GM23248 (cell line): Measurements from ENCODE around the gene SUFU. TPM values are rescaled to one million over a fixed set of nuclear protein-coding genes. Genes with fewer than 3 reads are reported as not detected.

Source experiments
- DNase-seq: peaks from one replicate; pipeline ENCODE4 v3.0.0-alpha.2; 2015
- H2AFZ ChIP-seq: fragments of 200-600 bp; sonication (generic); 2 replicates; pipeline ENCODE4 v1.6.1; 2016; ENCODE audit warnings: antibody characterized with exemption
- H3F3A ChIP-seq: fragments of 200-600 bp; sonication (generic); 2 replicates; pipeline ENCODE4 v1.6.1; 2016; ENCODE audit warnings: mild to moderate bottlenecking, antibody characterized with exemption, mixed run types; ENCODE audit not compliant: insufficient read depth
- H3K27ac ChIP-seq: fragments of 200-600 bp; sonication (generic); 2 replicates; pipeline ENCODE4 v1.5.1; 2016; ENCODE audit warnings: mild to moderate bottlenecking
- H3K27me3 ChIP-seq: fragments of 200-600 bp; sonication (generic); replicated peaks from 2 replicates; pipeline ENCODE4 v1.6.1; 2016; ENCODE audit warnings: mild to moderate bottlenecking; ENCODE audit not compliant: insufficient read depth
- H3K36me3 ChIP-seq: fragments of 200-600 bp; sonication (generic); 2 replicates; pipeline ENCODE4 v1.6.1; 2016; ENCODE audit warnings: low read depth, mild to moderate bottlenecking
- H3K4me1 ChIP-seq: fragments of 200-600 bp; sonication (generic); 2 replicates; pipeline ENCODE4 v1.6.1; 2016; ENCODE audit warnings: mild to moderate bottlenecking; ENCODE audit not compliant: insufficient read depth
- H3K4me2 ChIP-seq: fragments of 200-600 bp; sonication (generic); one replicate; pipeline ENCODE4 v1.6.1; 2016; ENCODE audit warnings: mild to moderate bottlenecking; ENCODE audit not compliant: unreplicated experiment
- H3K4me3 ChIP-seq: fragments of 200-600 bp; sonication (generic); 2 replicates; pipeline ENCODE4 v1.5.1; 2016; ENCODE audit warnings: mild to moderate bottlenecking
- H3K79me2 ChIP-seq: fragments of 200-600 bp; sonication (generic); 2 replicates; pipeline ENCODE4 v1.6.1; 2016; ENCODE audit warnings: mild to moderate bottlenecking; ENCODE audit not compliant: insufficient read depth
- H3K9ac ChIP-seq: fragments of 200-600 bp; sonication (generic); 2 replicates; pipeline ENCODE4 v1.6.1; 2016; ENCODE audit warnings: mild to moderate bottlenecking
- H3K9me2 ChIP-seq: fragments of 200-600 bp; sonication (generic); 2 replicates; pipeline ENCODE4 v1.6.1; 2016; ENCODE audit warnings: mixed run types, mild to moderate bottlenecking, moderate library complexity; ENCODE audit not compliant: insufficient read depth
- H3K9me3 ChIP-seq: fragments of 200-600 bp; sonication (generic); one replicate; pipeline ENCODE4 v1.6.1; 2017; ENCODE audit warnings: low read depth
- H4K20me1 ChIP-seq: fragments of 200-600 bp; sonication (generic); 2 replicates; pipeline ENCODE4 v1.6.0; 2016; ENCODE audit not compliant: insufficient read depth
- EZH2 ChIP-seq: fragments of 200-600 bp; sonication (generic); IDR thresholded peaks from 2 replicates; pipeline ENCODE4 v1.6.1; 2018; ENCODE audit warnings: antibody characterized with exemption, mild to moderate bottlenecking; ENCODE audit not compliant: insufficient read depth, poor library complexity, severe bottlenecking
- EZH2phosphoT487 ChIP-seq: fragments of 200-600 bp; sonication (generic); IDR thresholded peaks from 2 replicates; pipeline ENCODE4 v1.6.1; 2018; ENCODE audit warnings: antibody characterized with exemption, moderate library complexity, mild to moderate bottlenecking, low read depth; ENCODE audit not compliant: insufficient read depth
- WGBS, 2 experiments: methylation state at CpG; one replicate each; pipeline ENCODE4 v1.1.6; 2015 to 2017; ENCODE audit warnings: low lambda C conversion rate in 2 of 2, low coverage in 1 of 2; ENCODE audit errors: missing lambda C conversion rate in 2 of 2; 5-methylcytosine and 5-hydroxymethylcytosine counted together
- in situ Hi-C: fragments of 300-500 bp; cut with MboI; formaldehyde crosslinking; loops from 2 replicates; pipeline ENCODE4 v1.15.0; 2020
- polyA plus RNA-seq: library from polyadenylated mRNA; unstranded; fragments of >200 nt; fragmentation: Nextera tagmentation; extraction: Ambion mirVana; gene quantifications from 2 replicates; pipeline ENCODE4 v1.2.1, GENCODE V29; 2016
- total RNA-seq: library from RNA; depleted of rRNA; stranded (reverse); fragments of >200 nt; shearing (Covaris generic); gene quantifications from 2 replicates; pipeline ENCODE4 v1.2.3, GENCODE V29; 2014

Gene SUFU
- total and polyA plus RNA-seq, 2 experiments from 2014 or later, result 3.1 to 5.0 TPM

DNA sequence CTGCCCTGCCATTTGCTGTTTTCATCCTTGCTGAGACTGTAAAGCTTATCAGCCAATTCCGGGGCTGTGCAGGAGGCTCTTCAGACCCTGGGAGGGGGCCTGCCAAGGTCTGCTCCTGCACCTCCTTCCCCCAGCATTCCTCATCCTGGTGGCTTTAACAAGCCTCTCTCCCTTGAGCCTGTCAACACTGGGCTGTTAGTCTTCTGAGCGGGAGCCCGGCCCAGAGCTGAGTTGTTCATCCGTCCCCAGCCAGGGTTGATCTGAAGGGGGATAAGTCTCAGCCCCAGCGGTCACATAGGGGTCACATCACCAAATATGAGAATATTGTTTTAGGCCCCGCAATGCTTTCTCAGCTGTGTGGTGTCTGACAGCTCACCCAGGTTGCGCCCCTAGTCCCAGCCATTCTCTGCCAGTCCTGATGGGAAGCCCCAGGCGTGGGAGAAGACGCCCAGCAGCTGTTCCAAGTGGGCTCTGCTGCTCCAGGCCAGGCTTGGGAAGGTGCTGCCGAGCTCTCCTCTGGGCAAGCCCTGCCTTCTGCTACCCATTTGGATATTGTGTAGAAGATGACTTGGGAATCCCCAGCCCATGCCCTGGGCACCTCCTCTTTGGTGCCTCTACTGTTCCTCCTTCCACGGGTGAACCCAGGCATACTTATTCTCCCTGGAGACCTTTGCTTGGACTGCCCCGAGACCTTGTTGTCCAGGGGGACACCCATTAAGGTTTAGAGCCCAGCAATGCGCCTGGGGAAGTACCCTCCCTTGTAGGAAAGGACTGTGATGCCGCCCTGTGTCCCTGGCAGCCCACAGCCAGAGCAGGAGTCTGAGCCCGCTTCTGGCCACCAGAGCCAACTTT lies 117.0 kb downstream of the SUFU start:
- Histone ChIP-seq H3K9ac (no peak overlapping the region), H3K9me2 (no peaks in the 10 kb centered on the region), H3K4me1 (peaks cover 5% of the 10 kb centered on the region; the same call in 1 of the 2 replicates), H3K9me3 (no peaks in the 10 kb centered on the region), H3F3A (no peaks in the 10 kb centered on the region), H3K27me3 (no peaks in the 10 kb centered on the region), H3K4me3 (no peak overlapping the region), H2AFZ (no peak overlapping the region), H4K20me1 (no peaks in the 10 kb centered on the region), H3K27ac (no peak overlapping the region), H3K79me2 (no peaks in the 10 kb centered on the region), H3K4me2 (no peak overlapping the region), H3K36me3 (no peaks in the 10 kb centered on the region; the same call in 1 of the 2 replicates)
- WGBS, 2 experiments, result 80 to 82% methylated on average over 15 of the region's 15 CpGs
- TF ChIP-seq EZH2phosphoT487, result no peak
- no peak for TF ChIP-seq EZH2
- in situ Hi-C loops, result no loop called here
- DNase-seq, result no peak

GRCh38 chr10:102621443-102622325 lies 117.9 kb downstream of the SUFU start:
- H3K4me2 ChIP-seq, result no peak overlapping the region
- peaks cover 2% of the 10 kb centered on the region; the same call in 1 of the 2 replicates for H3F3A ChIP-seq
- no peaks in the 10 kb centered on the region for H4K20me1 ChIP-seq
- no peak overlapping the region for H3K9ac ChIP-seq
- no peaks in the 10 kb centered on the region for H3K79me2 ChIP-seq
- H3K4me1 ChIP-seq, result peaks cover 5% of the 10 kb centered on the region
- TF ChIP-seq EZH2 (no peak), EZH2phosphoT487 (no peak)
- no peak overlapping the region for H3K4me3 ChIP-seq
- no peaks in the 10 kb centered on the region; the same call in 1 of the 2 replicates for H3K36me3 ChIP-seq
- H3K9me3 ChIP-seq, result no peaks in the 10 kb centered on the region
- in situ Hi-C loops, result no loop called here
- H3K27me3 ChIP-seq, result no peaks in the 10 kb centered on the region
- H3K27ac ChIP-seq, result no peak overlapping the region
- 67 to 73% methylated on average over 13 of the region's 13 CpGs for whole genome bisulfite sequencing, 2 experiments
- H2AFZ ChIP-seq, result no peak overlapping the region
- peak; percentile 50 for DNase-seq
- no peaks in the 10 kb centered on the region for H3K9me2 ChIP-seq

DNA sequence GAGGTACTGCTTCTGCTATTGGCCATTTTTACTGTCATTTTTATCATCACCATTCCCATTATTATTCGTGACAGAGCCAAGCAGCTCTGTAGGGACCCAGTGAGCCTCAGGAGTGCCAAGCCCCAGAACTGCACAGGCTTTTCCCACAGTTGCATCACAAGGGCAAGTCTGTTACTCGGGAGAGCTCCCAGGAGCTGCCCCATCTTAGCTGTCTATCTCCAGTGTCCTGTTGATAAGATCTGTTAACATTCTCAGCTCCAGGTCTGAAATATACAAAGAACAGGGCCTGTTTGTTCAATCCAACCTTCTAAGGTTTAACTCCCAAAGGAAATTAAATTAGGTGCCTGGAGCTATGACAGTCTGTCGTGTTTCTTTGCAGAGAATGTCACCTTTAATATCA lies 120.3 kb downstream of the SUFU start:
- Histone ChIP-seq H3K79me2 (no peaks in the 10 kb centered on the region), H2AFZ (no peak overlapping the region), H3K4me1 (peaks cover 29% of the 10 kb centered on the region), H3K27me3 (no peaks in the 10 kb centered on the region), H3F3A (peaks cover 11% of the 10 kb centered on the region), H3K9me3 (no peaks in the 10 kb centered on the region), H3K4me3 (no peak overlapping the region), H3K9me2 (no peaks in the 10 kb centered on the region), H3K36me3 (no peaks in the 10 kb centered on the region), H3K9ac (no peak overlapping the region), H4K20me1 (no peaks in the 10 kb centered on the region), H3K27ac (no peak overlapping the region), H3K4me2 (no peak overlapping the region)
- no peak for DNase-seq
- 96 to 97% methylated on average over 3 of the region's 3 CpGs for WGBS, 2 experiments
- in situ Hi-C loops, result no loop called here
- TF ChIP-seq EZH2 (no peak), EZH2phosphoT487 (no peak)
